C1 segment of cervical spinal cord (tissue), 14 donors: ENCODE results near the gene LTBP4.
"Not testable (repeated sequence)": the region's sequence is repeated elsewhere in the genome, so short reads cannot be mapped to it uniquely, and the experiment has no call there.

Experiments used
- DNase-seq, 14 donors: peaks; one replicate each; lab custom pipeline; 2025; lab: John Stamatoyannopoulos, UW

LTBP4 gene

GRCh38 chr19:40611900-40612698 is 10.9 kb downstream of the LTBP4 start:
- no peak for DNase-seq

GRCh38 chr19:40612831-40613689 is 11.9 kb downstream of the LTBP4 start:
- peak in 2 of 14 donors; percentile 25 to 50 for DNase-seq

- peak in 5 of 14 donors; percentile 32 to 56 (median 35) for DNase-seq
Measured at GRCh38 chr19:40613690-40614621, 12.8 kb downstream of the LTBP4 start.

- peak in 1 of 14 donors; percentile 3 for DNase-seq
Measured at GRCh38 chr19:40614622-40615411, 13.6 kb downstream of the LTBP4 start.

- no peak for DNase-seq
Measured at GRCh38 chr19:40616178-40616577, 15.0 kb downstream of the LTBP4 start.

GRCh38 chr19:40616941-40617340 is 15.8 kb downstream of the LTBP4 start:
- no peak for DNase-seq

- no peak for DNase-seq
Measured at GRCh38 chr19:40617961-40618360, 16.8 kb downstream of the LTBP4 start.

- no peak for DNase-seq
Measured at GRCh38 chr19:40619333-40620160, 18.4 kb downstream of the LTBP4 start.

- DNase-seq: no peak
Measured at GRCh38 chr19:40620161-40620485, 19.0 kb downstream of the LTBP4 start.

- DNase-seq: no peak
Measured at GRCh38 chr19:40621283-40621682, 20.1 kb downstream of the LTBP4 start.

- no peak for DNase-seq
Measured at GRCh38 chr19:40621966-40622772, 21.0 kb downstream of the LTBP4 start.

- no peak for DNase-seq
Measured at GRCh38 chr19:40622773-40623075, 21.6 kb downstream of the LTBP4 start.

- DNase-seq: no peak
Measured at GRCh38 chr19:40623403-40624251, 22.5 kb downstream of the LTBP4 start.

- not testable (repeated sequence) for DNase-seq
Measured at GRCh38 chr19:40624369-40625153, 23.4 kb downstream of the LTBP4 start.

- no peak for DNase-seq
Measured at GRCh38 chr19:40625406-40626120, 24.4 kb downstream of the LTBP4 start.

GRCh38 chr19:40626918-40627317 is 25.7 kb downstream of the LTBP4 start:
- no peak for DNase-seq
